Heart right ventricle (tissue), 16 donors: Measurements from ENCODE around the gene ST8SIA1. TPM values are rescaled to one million over a fixed set of nuclear protein-coding genes. Genes with fewer than 3 reads are reported as not detected.
"Not testable (repeated sequence)": the region's sequence is repeated elsewhere in the genome, so short reads cannot be mapped to it uniquely, and the experiment has no call there.

Source experiments
- ATAC-seq, 8 donors: fragments of 200-7000 bp; cut with Tn5 transposase; one replicate each; pipeline ENCODE4 v1.9.1; 2020; ENCODE audit warnings: mild to moderate bottlenecking in 8 of 8, moderate library complexity in 8 of 8, moderate number of reproducible peaks in 1 of 8
- DNase-seq, 2 donors: peaks; one replicate each; pipeline ENCODE4 v3.0.0-alpha.2; 2020
- H3K27ac ChIP-seq, 10 donors: fragments of 200-600 bp; sonication (generic) in 2 of 10; one replicate each; pipeline versions ENCODE4 v1.5.0 to v1.8.0; 2020 to 2022; ENCODE audit warnings: mild to moderate bottlenecking in 3 of 10
- H3K27me3 ChIP-seq, 7 donors: fragments of 200-600 bp; one replicate each; pipeline ENCODE4 v1.8.0; 2021 to 2022; ENCODE audit warnings: mild to moderate bottlenecking in 2 of 7
- H3K36me3 ChIP-seq, 9 donors: fragments of 200-600 bp; sonication (generic) in 1 of 9; one replicate each; pipeline versions ENCODE4 v1.5.0 to v1.8.0; 2020 to 2022; ENCODE audit warnings: mild to moderate bottlenecking in 2 of 9
- H3K4me1 ChIP-seq, 9 donors: fragments of 200-600 bp; sonication (generic) in 1 of 9; one replicate each; pipeline versions ENCODE4 v1.5.0 to v1.8.0; 2020 to 2022; ENCODE audit warnings: mild to moderate bottlenecking in 4 of 9
- H3K4me3 ChIP-seq, 10 donors: fragments of 200-600 bp; sonication (generic) in 2 of 10; one replicate each; pipeline versions ENCODE4 v1.5.0 to v1.8.0; 2020 to 2022; ENCODE audit warnings: mild to moderate bottlenecking in 7 of 10, moderate library complexity in 2 of 10
- H3K9me3 ChIP-seq, 11 donors: fragments of 200-600 bp in 10 of 11; sonication (generic) in 2 of 11; one replicate each; pipeline versions ENCODE4 v1.5.0 to v1.8.0; 2013 to 2022; ENCODE audit warnings: mild to moderate bottlenecking in 2 of 11, control low read depth in 1 of 11, moderate library complexity in 1 of 11
- WGBS, 2 donors: extraction: QIAGEN DNeasy Blood & Tissue Kit; methylation state at CpG; one replicate each; pipeline ENCODE4 v1.1.7; 2013; ENCODE audit warnings: inconsistent platforms in 1 of 2; 5-methylcytosine and 5-hydroxymethylcytosine counted together
- intact Hi-C, 10 donors: fragments of 100-400 bp; cut with DNase I; formaldehyde crosslinking; loops; one replicate each; pipeline versions ENCODE4 v1.11.1 to v1.14.2; 2022
- long read RNA-seq, 3 donors: library from polyadenylated mRNA; unstranded; transcript quantifications; one replicate each; pipeline ENCODE4 v2.0.0, GENCODE V29; 2020 to 2021
- polyA plus RNA-seq, 2 donors: library from polyadenylated mRNA; stranded (reverse); fragments of 200-250 nt; gene quantifications; one replicate each; pipeline ENCODE4 v1.2.3, GENCODE V29; 2013
- total RNA-seq, 10 donors: library from RNA; stranded (reverse); fragmentation: NEBNext Ultra II Directional in 3 of 10; extraction: Animal tissue kit (Norgen Biotek cat#: 25700) in 3 of 10; gene quantifications; one replicate each; pipeline versions ENCODE4 v1.2.1 to v1.2.4, GENCODE V29; 2021 to 2023
- TF ChIP-seq, protein P1 (sequence below), 9 donors: fragments of 200-600 bp; sonication (generic) in 2 of 9; IDR thresholded peaks; one replicate each; pipeline versions ENCODE4 v1.5.0 to v1.8.0; 2021 to 2022; ENCODE audit warnings: antibody characterized with exemption in 9 of 9, mild to moderate bottlenecking in 5 of 9, moderate library complexity in 1 of 9
- donor health status: Arrhythmogenic right ventricular cardiomyopathy.
- donor health status: ischemic (EF 13 %, LVEDD 7.1; RV severe dilation, severe dysfunction).
- donor health status: healthy with polysubstance abuse.
- donor health status: DM: no; HTN: yes; CAD: no.
- donor health status: DM: no; HTN: no; CAD: no.
- donor health status: ischemic (EF 25% LVEDD 6.9; RV normal size, moderate dysfunction).
- donor health status: ischemic (EF 25% LVEDD 5.7; RV mildly dilated, moderate dysfunction).
- donor health status: healthy.
- donor health status: DM: yes; HTN: yes; CAD: no.
- donor health status: Ischemic cardiomyopathy.
- donor health status: ischemic (EF 35%, LVEDD 5.7; RV mildly dilated, moderate dysfunction).
- donor health status: nonischemic (EF 11% LVEDD 7.7; RV severe dilation, severe dysfunction).
- donor health status: DM: yes; HTN: yes; CAD: no.
- donor health status: PGD.
- donor health status: ischemic (EF 29% LVEDD 5.4; RV normal size, mild dysfunction).
- donor health status: nonischemic (EF 23%, LVEDD 6.1; RV moderate dilation, normal function).

The ST8SIA1 gene, protein sequence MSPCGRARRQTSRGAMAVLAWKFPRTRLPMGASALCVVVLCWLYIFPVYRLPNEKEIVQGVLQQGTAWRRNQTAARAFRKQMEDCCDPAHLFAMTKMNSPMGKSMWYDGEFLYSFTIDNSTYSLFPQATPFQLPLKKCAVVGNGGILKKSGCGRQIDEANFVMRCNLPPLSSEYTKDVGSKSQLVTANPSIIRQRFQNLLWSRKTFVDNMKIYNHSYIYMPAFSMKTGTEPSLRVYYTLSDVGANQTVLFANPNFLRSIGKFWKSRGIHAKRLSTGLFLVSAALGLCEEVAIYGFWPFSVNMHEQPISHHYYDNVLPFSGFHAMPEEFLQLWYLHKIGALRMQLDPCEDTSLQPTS
- total RNA-seq: 1 to 10 TPM; 1.0 to 4.9 (median 2.0) TPM
- 1 to 10 TPM in 1 of 2 donors, under 1 TPM in 1; 0.93 to 1.3 TPM for polyA plus RNA-seq
- long read RNA-seq, donor 1, full-length matches to known transcripts: 2 of 2 reads
- long read RNA-seq, donor 1, partial matches to known transcripts: 0 of 2 reads
- long read RNA-seq, donor 1, other reads (novel, unspliced or antisense): 0 of 2 reads
- long read RNA-seq, donor 2, full-length matches to known transcripts: 2 of 2 reads
- long read RNA-seq, donor 2, partial matches to known transcripts: 0 of 2 reads
- long read RNA-seq, donor 2, other reads (novel, unspliced or antisense): 0 of 2 reads
- long read RNA-seq, donor 3, partial matches to known transcripts: 0 of 3 reads
- long read RNA-seq, donor 3, other reads (novel, unspliced or antisense): 3 of 3 reads

DNA sequence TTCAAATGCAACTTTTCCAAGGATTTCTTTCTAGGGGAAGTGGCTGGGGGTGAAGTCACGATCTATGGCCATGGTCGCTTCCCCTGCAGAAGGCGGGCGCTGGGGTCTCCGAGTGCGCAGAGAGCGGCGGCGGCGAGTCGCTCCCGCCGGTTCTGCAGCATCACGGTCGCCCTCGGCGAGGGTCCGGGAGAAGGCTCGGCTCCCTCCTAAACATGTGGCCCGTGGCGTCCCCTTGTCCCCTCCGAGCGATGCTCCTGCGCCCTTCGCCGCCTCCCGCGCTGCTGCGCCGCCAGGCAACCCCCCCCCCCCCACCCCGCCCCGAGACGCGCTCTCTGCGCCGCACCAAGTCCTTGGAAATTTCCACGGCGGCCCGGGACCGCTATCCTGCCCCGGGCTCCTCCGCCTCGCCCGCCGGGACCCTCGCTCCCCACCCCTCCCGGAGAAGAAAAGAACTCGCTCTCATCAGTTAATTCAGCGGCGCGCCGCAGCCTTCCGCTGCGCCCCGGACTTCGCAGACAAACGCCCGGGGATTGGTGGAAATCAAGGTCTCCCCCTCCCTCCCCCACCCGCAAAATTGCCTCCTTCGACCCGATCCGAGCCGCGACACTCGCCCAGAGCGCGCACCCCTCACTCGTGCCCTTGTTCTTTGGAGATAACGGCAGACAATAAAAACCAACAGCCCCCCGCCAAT is at the start of gene ST8SIA1:
TSS of gene ST8SIA1 (minus strand) at position 298 of the 691 bp plus-strand sequence. CDS start 475 bp downstream, outside the sequence.
- peak; percentile 29 to 50 for DNase-seq

DNA sequence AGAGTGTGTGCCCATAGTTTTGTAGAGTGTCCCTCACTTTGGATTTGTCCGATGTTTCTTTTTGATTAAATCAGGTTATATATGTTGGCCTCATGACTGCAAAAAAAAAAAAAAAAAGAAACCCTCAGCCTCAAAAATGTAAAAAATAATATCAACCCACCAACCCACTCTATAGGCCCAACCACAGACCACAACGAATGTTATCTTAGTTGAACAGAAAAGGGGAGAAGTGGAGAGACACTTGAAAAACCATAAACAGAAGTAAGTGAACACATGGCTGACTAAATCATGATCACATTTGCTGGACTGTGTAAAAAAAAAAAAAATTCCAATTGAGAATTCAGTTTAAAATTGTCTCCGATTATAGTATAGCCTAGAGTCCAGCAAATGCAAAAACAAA is 45.5 kb upstream of the ST8SIA1 start:
- TF ChIP-seq, protein P1, sequence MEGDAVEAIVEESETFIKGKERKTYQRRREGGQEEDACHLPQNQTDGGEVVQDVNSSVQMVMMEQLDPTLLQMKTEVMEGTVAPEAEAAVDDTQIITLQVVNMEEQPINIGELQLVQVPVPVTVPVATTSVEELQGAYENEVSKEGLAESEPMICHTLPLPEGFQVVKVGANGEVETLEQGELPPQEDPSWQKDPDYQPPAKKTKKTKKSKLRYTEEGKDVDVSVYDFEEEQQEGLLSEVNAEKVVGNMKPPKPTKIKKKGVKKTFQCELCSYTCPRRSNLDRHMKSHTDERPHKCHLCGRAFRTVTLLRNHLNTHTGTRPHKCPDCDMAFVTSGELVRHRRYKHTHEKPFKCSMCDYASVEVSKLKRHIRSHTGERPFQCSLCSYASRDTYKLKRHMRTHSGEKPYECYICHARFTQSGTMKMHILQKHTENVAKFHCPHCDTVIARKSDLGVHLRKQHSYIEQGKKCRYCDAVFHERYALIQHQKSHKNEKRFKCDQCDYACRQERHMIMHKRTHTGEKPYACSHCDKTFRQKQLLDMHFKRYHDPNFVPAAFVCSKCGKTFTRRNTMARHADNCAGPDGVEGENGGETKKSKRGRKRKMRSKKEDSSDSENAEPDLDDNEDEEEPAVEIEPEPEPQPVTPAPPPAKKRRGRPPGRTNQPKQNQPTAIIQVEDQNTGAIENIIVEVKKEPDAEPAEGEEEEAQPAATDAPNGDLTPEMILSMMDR (IDR thresholded peaks at IDR 0.05): no peak
- no peaks in the 10 kb centered on the region for H3K36me3 ChIP-seq
- intact Hi-C loops: no loop called here
- H3K9me3 ChIP-seq: peaks cover 0 to 6% (median 0%) of the 10 kb centered on the region in 11 donors
- H3K27ac ChIP-seq: no peak overlapping the region
- H3K4me3 ChIP-seq: no peak overlapping the region
- H3K27me3 ChIP-seq: no peaks in the 10 kb centered on the region
- 79 to 81% methylated on average over 3 of the region's 3 CpGs for WGBS, 2 donors
- H3K4me1 ChIP-seq: peaks cover 0 to 10% (median 0%) of the 10 kb centered on the region in 9 donors
- no peak for DNase-seq
- ATAC-seq: no peak

More for the DNA sequence above, at the start of gene ST8SIA1:
- Histone ChIP-seq H3K9me3 (no peaks in the 10 kb centered on the region), H3K27ac (peak within 1 kb of the TSS in 9 of 10 donors; percentile 7 to 75 (median 54)), H3K27me3 (peaks cover 0 to 46% (median 16%) of the 10 kb centered on the region in 7 donors), H3K36me3 (no peaks in the 10 kb centered on the region), H3K4me1 (peaks cover 0 to 16% (median 6%) of the 10 kb centered on the region in 9 donors), H3K4me3 (peak within 1 kb of the TSS; percentile 52 to 72 (median 62))
- intact Hi-C loops: loop anchor here in 9 of 10 donors (2.0 to 10.0 kb wide), 9 partner anchors 108 to 637 kb away; no protein-coding TSS in a partner anchor
- TF ChIP-seq, protein P1 (IDR thresholded peaks at IDR 0.05): no peak
- 0 to 1% methylated on average over 64 to 70 of the region's 70 CpGs for WGBS, 2 donors
- peak; percentile 55 to 66 (median 60) for ATAC-seq

DNA sequence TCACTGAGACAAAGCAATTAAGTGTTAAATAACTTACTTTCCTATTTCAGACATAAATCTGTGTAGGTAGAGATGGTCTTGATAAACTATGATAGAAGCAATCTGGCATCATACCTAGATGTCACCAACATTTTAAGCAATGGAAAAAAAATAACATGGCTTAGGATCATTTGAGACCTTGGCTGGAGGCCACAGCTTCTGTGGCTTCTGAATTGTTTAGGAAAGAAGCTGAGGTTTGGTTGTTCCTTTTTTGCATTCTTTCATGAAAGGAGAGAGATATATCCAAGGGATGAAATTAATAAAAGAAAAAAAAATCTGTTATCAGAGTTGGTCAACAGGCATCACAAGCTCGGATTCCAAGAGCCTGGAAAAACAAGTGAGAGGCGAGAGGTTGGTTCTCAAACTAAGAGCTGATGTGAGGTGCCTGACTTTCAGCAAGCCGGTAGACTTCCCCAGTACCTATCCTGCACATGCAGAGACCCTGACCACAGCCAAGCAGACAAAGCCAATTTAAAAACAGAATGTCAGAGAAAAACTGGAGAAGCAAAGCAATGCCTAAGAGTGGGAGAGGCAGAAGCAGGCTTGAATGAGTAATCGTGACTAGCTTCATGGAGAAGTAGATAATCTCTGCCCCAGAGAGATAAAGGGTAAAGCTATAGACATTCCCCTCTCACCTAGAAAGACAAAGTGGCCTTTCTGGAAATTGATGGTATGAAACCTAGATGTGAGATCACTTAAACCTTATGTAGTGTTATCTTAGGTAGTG is 43.4 kb upstream of the ST8SIA1 start:
- 51 to 54% methylated on average over 4 of the region's 4 CpGs for WGBS, 2 donors
- Histone ChIP-seq H3K4me1 (peaks cover 0 to 16% (median 0%) of the 10 kb centered on the region in 9 donors), H3K27me3 (no peaks in the 10 kb centered on the region), H3K36me3 (no peaks in the 10 kb centered on the region), H3K27ac (no peak overlapping the region), H3K4me3 (no peak overlapping the region), H3K9me3 (no peaks in the 10 kb centered on the region)
- intact Hi-C loops: no loop called here
- DNase-seq: no peak
- ATAC-seq: no peak
- TF ChIP-seq, protein P1 (IDR thresholded peaks at IDR 0.05): no peak

DNA sequence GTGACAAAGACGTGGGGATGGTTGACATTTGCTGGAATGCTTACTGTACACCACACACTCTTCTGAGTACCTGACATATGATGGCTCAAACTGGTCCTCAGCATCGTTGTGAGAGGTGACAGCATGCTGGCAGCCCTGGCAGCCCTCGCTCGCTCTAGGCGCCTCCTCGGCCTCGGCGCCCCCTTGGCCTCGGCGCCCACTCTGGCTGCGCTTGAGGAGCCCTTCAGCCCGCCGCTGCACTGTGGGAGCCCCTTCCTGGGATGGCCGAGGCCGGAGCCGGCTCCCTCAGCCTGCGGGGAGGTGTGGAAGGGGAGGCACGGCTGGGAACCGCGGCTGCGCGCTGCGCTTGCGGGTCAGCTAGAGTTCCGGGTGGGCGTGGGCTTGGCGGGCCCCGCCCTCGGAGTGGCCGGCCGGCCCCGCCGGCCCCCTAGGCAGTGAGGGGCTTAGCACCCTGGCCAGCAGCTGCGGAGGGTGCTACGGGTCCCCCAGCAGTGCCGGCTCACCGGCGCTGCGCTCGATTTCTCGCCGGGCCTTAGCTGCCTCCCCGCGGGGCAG is 42.2 kb upstream of the ST8SIA1 start:
- H3K36me3 ChIP-seq, DNase-seq, ATAC-seq, H3K4me3 ChIP-seq, H3K27ac ChIP-seq, H3K9me3 ChIP-seq, H3K27me3 ChIP-seq, intact Hi-C loops: not testable (repeated sequence)
- H3K4me1 ChIP-seq: peaks cover 0 to 16% (median 0%) of the 10 kb centered on the region in 9 donors
- 92 to 94% methylated on average over 44 of the region's 44 CpGs for WGBS, 2 donors
